DOHH2 (cell line): ENCODE results near the gene KCNIP1.
"Not testable (repeated sequence)": the region's sequence is repeated elsewhere in the genome, so short reads cannot be mapped to it uniquely, and the experiment has no call there.

Experiments used
- H3F3A ChIP-seq: fragments of 200-600 bp; sonication (generic), shearing (Covaris generic); 2 replicates; pipeline ENCODE4 v1.6.0; 2016; ENCODE audit warnings: antibody characterized with exemption, mild to moderate bottlenecking; ENCODE audit not compliant: control insufficient read depth, insufficient read depth
- H3K27ac ChIP-seq: fragments of 200-600 bp; sonication (generic); 2 replicates; pipeline ENCODE4 v1.5.1; 2014; ENCODE audit warnings: low read depth, mild to moderate bottlenecking, low read length, moderate library complexity
- H3K27me3 ChIP-seq: fragments of 200-600 bp; sonication (generic); 2 replicates; pipeline ENCODE4 v1.6.1; 2014; ENCODE audit warnings: mild to moderate bottlenecking, low read length, mixed read lengths; ENCODE audit not compliant: control insufficient read depth
- H3K36me3 ChIP-seq: fragments of 200-600 bp; sonication (generic); 2 replicates; pipeline ENCODE4 v1.6.1; 2014; ENCODE audit warnings: mild to moderate bottlenecking, low read length, moderate library complexity, mixed read lengths; ENCODE audit not compliant: control insufficient read depth
- H3K4me1 ChIP-seq: fragments of 200-600 bp; sonication (generic); 2 replicates; pipeline ENCODE4 v1.6.1; 2014; ENCODE audit warnings: mild to moderate bottlenecking, low read length, mixed read lengths; ENCODE audit not compliant: control insufficient read depth
- H3K4me2 ChIP-seq: fragments of 200-600 bp; sonication (generic); 2 replicates; pipeline ENCODE4 v1.6.0; 2014; ENCODE audit warnings: mild to moderate bottlenecking, low read length, moderate library complexity
- H3K4me3 ChIP-seq: fragments of 200-600 bp; sonication (generic); 2 replicates; pipeline ENCODE4 v1.5.1; 2014; ENCODE audit warnings: mild to moderate bottlenecking, low read length, mixed read lengths
- H3K79me2 ChIP-seq: fragments of 200-600 bp; sonication (generic); 2 replicates; pipeline ENCODE4 v1.6.1; 2014; ENCODE audit warnings: mild to moderate bottlenecking, low read length, mixed read lengths; ENCODE audit not compliant: control insufficient read depth
- H3K9me2 ChIP-seq: fragments of 200-600 bp; sonication (generic); replicated peaks from 2 replicates; pipeline ENCODE4 v1.6.1; 2014; ENCODE audit warnings: mild to moderate bottlenecking, low read length, mixed read lengths; ENCODE audit not compliant: control insufficient read depth
- H3K9me3 ChIP-seq: fragments of 200-600 bp; sonication (generic); 2 replicates; pipeline ENCODE4 v1.6.1; 2014; ENCODE audit warnings: antibody characterized with exemption, low read length, mixed read lengths; ENCODE audit not compliant: control insufficient read depth, insufficient read depth
- H4K20me1 ChIP-seq: fragments of 200-600 bp; sonication (generic); 2 replicates; pipeline ENCODE4 v1.6.0; 2014; ENCODE audit warnings: low read depth, mild to moderate bottlenecking, antibody characterized with exemption, low read length, moderate library complexity; ENCODE audit not compliant: control insufficient read depth, insufficient read depth
- CTCF ChIP-seq: fragments of 200-600 bp; sonication (generic); IDR thresholded peaks from one replicate; pipeline ENCODE4 v1.5.1; 2014; ENCODE audit warnings: antibody characterized with exemption, mild to moderate bottlenecking, low read depth, low read length; ENCODE audit not compliant: poor library complexity, severe bottlenecking
- EZH2phosphoT487 ChIP-seq: fragments of 200-600 bp; sonication (generic); IDR thresholded peaks from 2 replicates; pipeline ENCODE4 v1.6.1; 2017; ENCODE audit warnings: borderline replicate concordance, mild to moderate bottlenecking, antibody characterized with exemption, low read length, moderate library complexity, mixed read lengths

The KCNIP1 gene

GRCh38 chr5:170753311-170753710, 249.5 kb downstream of the KCNIP1 start:
- H3K79me2 ChIP-seq = no peaks in the 10 kb centered on the region
- H3K27ac ChIP-seq = no peak overlapping the region
- H4K20me1 ChIP-seq = no peaks in the 10 kb centered on the region
- H3K4me3 ChIP-seq = no peak overlapping the region
- no peaks in the 10 kb centered on the region for H3K4me1 ChIP-seq
- no peaks in the 10 kb centered on the region for H3K27me3 ChIP-seq
- no peaks in the 10 kb centered on the region for H3K36me3 ChIP-seq
- no peak for TF ChIP-seq EZH2phosphoT487
- no peak for TF ChIP-seq CTCF
- H3F3A ChIP-seq = no peaks in the 10 kb centered on the region
- no peak overlapping the region for H3K4me2 ChIP-seq
- H3K9me3 ChIP-seq = no peaks in the 10 kb centered on the region
- no peaks in the 10 kb centered on the region for H3K9me2 ChIP-seq

DNA sequence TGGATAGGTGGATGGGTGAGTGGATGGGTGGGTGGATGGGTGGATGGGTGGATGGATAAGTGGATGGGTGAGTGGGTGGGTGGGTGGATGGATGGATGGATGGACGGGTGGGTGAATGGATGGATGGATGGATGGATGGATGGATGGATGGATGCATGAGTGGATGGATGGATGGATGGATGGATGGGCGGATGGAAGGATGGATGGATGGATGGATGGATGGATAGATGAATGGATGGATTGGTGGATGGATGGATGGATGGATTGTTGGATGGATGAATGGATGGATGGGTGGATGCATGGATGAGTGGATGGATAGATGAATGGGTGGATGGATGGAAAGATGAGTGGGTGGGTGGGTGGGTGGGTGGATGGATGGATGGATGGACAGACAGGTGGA, 250.7 kb downstream of the KCNIP1 start:
- not testable (repeated sequence) for H3F3A ChIP-seq, H3K9me2 ChIP-seq, H3K4me3 ChIP-seq, H3K9me3 ChIP-seq, H3K27ac ChIP-seq, H3K4me1 ChIP-seq, H3K79me2 ChIP-seq, H3K36me3 ChIP-seq, H4K20me1 ChIP-seq, H3K27me3 ChIP-seq, H3K4me2 ChIP-seq

DNA sequence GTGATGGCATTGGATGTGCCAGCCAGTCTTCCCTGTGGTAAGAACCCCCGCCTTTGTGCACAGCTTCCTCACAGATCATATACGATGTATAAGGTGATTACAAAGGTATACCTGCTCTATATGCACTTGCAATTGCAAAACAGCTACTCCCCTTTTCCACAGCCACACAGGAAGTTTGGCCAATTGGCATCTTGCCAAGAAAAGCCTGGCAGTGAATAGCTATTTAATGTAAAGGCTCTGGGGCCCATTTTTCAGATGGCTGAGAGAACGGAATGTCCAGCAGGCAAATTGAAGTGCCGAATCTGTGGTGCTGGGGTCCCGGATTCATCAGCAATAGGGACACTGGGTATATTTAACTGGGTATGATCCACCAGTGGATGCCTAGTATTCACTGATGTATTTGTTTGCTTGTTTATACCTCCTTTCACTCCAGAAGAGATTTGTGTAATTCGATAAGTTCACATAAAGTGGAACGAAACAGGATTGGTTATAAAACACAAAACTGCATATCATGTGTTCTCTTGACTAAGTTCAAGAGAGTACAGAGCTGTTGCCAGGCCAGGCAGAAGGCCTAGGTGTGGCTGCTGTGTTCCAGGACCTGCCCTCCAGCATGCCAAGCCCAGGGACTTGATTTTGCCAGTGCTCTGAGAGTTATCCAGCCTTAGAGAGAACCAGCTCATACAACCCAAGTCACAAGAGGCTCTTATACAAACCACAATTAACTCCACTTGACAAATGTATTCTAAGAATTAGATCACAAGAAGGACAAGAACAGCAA, 252.0 kb downstream of the KCNIP1 start:
- no peaks in the 10 kb centered on the region for H3K9me3 ChIP-seq
- no peaks in the 10 kb centered on the region for H4K20me1 ChIP-seq
- no peak overlapping the region for H3K27ac ChIP-seq
- no peak overlapping the region for H3K4me2 ChIP-seq
- H3K4me3 ChIP-seq = no peak overlapping the region
- H3K36me3 ChIP-seq = no peaks in the 10 kb centered on the region
- TF ChIP-seq EZH2phosphoT487 (no peak), CTCF (no peak)
- no peaks in the 10 kb centered on the region for H3K27me3 ChIP-seq
- H3K79me2 ChIP-seq = no peaks in the 10 kb centered on the region
- H3K4me1 ChIP-seq = no peaks in the 10 kb centered on the region
- H3K9me2 ChIP-seq = no peaks in the 10 kb centered on the region
- H3F3A ChIP-seq = no peaks in the 10 kb centered on the region

DNA sequence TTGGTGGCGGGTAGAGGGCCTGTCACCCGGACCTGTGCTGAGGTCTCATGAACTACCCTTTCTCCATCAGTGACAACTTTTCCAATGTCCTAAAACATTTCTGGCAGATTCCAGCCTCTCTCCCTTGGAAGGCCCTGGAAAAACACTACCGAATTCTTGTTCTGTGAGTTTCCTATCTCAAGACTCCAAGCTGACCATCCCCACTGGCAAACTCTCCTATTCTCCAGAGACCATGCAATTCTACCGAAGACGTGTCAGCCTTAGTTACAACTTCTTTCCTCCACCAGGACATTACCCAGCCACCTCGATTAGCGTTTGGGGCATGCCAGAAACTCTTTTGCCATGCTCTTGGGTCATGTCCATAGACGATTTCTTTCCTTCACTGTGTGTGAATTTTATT, 252.9 kb downstream of the KCNIP1 start:
- Histone ChIP-seq H3K4me2 (no peak overlapping the region), H3K79me2 (no peaks in the 10 kb centered on the region), H4K20me1 (no peaks in the 10 kb centered on the region), H3F3A (no peaks in the 10 kb centered on the region), H3K27ac (no peak overlapping the region), H3K4me1 (no peaks in the 10 kb centered on the region), H3K4me3 (no peak overlapping the region), H3K9me3 (no peaks in the 10 kb centered on the region), H3K9me2 (no peaks in the 10 kb centered on the region), H3K36me3 (no peaks in the 10 kb centered on the region), H3K27me3 (no peaks in the 10 kb centered on the region)
- TF ChIP-seq EZH2phosphoT487 = no peak
- TF ChIP-seq CTCF = no peak
